Measurements from ENCODE around the gene COLQ. TPM values are rescaled to one million over a fixed set of nuclear protein-coding genes. Genes with fewer than 3 reads are reported as not detected.

COLQ gene
- total RNA-seq, 3 donors from 2014 or later, result 1.1 to 3.0 (median 1.5) TPM

DNA sequence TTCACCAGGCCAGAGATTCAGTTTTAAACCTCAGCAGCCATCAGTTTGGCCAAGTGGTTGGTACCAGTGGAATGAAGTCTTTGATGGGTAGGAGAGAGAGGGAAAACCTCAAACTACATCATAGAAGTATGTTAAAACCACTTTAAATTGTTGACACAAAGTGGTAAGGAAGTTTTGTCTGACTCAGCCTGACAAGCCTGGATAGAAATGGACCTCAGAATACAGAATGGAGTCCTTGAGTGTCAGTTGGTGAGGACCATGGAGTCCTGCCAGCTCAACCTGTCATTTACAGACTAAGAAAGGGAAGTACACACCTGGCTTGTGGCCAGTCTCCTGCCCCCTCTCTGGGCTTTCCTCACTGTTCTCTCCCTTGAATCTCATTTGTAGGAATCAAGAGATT is 82.0 kb downstream of the COLQ start:
- TF ChIP-seq, protein P1, sequence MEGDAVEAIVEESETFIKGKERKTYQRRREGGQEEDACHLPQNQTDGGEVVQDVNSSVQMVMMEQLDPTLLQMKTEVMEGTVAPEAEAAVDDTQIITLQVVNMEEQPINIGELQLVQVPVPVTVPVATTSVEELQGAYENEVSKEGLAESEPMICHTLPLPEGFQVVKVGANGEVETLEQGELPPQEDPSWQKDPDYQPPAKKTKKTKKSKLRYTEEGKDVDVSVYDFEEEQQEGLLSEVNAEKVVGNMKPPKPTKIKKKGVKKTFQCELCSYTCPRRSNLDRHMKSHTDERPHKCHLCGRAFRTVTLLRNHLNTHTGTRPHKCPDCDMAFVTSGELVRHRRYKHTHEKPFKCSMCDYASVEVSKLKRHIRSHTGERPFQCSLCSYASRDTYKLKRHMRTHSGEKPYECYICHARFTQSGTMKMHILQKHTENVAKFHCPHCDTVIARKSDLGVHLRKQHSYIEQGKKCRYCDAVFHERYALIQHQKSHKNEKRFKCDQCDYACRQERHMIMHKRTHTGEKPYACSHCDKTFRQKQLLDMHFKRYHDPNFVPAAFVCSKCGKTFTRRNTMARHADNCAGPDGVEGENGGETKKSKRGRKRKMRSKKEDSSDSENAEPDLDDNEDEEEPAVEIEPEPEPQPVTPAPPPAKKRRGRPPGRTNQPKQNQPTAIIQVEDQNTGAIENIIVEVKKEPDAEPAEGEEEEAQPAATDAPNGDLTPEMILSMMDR (IDR thresholded peaks at IDR 0.05), result no peak
- Histone ChIP-seq H3K4me1 (ENCODE audit: low read depth) (no peaks in the 10 kb centered on the region), H3K4me3 (no peak overlapping the region), H3K36me3 (ENCODE audit: low read depth) (peaks cover 3% of the 10 kb centered on the region), H3K9me3 (no peaks in the 10 kb centered on the region)
- intact Hi-C loops (cut with DNase I, micrococcal nuclease), result no loop called here
- DNase-seq (no peak), ATAC-seq (no peak)

DNA sequence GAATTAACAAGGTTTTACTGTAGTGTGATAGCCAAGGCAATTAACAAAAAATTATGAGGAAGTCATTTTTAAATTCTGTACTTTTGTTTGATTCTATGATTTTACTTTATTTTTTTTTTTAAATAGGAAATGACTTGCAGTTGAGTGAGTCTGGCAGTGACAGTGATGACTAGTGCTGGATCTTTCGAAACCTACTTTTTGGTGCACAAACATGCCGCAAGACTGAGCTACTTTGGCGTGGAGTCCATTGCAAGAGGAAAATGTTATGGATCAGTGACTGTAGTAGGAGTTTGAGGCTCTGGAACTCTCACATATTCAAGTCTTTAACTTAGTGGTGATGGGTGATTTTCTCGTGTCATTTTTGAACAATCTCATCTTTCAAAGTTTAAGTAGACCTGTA is 82.5 kb downstream of the COLQ start:
- TF ChIP-seq, protein P1 (IDR thresholded peaks at IDR 0.05), result no peak
- Histone ChIP-seq H3K9me3 (no peaks in the 10 kb centered on the region), H3K4me3 (no peak overlapping the region), H3K36me3 (ENCODE audit: low read depth) (peaks cover 3% of the 10 kb centered on the region), H3K4me1 (ENCODE audit: low read depth) (no peaks in the 10 kb centered on the region)
- ATAC-seq (no peak), DNase-seq (no peak)
- intact Hi-C loops (cut with DNase I, micrococcal nuclease), result no loop called here

DNA sequence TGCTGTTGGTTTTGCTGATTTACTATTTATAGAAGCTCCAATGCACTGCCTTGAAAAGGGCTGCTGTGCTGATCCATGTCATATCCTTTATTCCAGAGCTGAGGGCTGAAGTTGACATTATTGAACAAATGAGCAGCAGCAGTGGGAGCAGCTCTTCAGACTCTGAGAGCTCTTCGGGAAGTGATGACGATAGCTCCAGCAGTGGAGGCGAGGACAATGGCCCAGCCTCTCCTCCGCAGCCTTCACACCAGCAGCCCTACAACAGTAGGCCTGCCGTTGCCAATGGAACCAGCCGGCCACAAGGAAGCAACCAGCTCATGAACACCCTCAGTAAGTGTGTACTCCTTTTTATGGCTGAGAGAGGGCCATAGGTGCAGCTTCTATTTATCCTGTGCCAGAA is 85.3 kb downstream of the COLQ start:
- DNase-seq (no peak), ATAC-seq (no peak)
- TF ChIP-seq, protein P1 (IDR thresholded peaks at IDR 0.05), result no peak
- no peak overlapping the region for H3K4me3 ChIP-seq
- no peaks in the 10 kb centered on the region for H3K9me3 ChIP-seq
- H3K4me1 ChIP-seq (ENCODE audit: low read depth), result no peaks in the 10 kb centered on the region
- peaks cover 3% of the 10 kb centered on the region for H3K36me3 ChIP-seq (ENCODE audit: low read depth)
- intact Hi-C loops (cut with DNase I, micrococcal nuclease), result no loop called here

DNA sequence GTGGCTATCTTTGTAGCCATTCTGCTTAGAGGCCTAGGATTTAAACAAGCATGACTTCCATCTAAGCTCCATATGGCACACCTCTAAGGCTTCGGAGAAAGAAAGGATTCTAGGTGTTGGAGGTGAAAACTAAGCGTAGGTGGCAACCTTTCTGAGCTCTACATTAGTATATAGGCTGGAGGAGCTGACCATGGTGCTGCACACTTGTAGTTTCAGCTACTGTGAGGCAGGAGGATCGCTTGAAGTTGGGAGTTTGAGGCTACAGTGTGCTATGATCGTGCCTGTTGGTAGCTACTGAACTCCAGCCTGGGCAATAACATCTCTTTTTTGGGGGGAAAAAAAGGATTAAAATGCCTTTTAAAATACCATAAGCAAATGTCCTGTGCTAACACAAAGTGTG is 86.8 kb downstream of the COLQ start:
- Histone ChIP-seq H3K4me3 (no peak overlapping the region), H3K4me1 (ENCODE audit: low read depth) (peaks cover 3% of the 10 kb centered on the region), H3K9me3 (no peaks in the 10 kb centered on the region), H3K36me3 (ENCODE audit: low read depth) (peaks cover 3% of the 10 kb centered on the region)
- DNase-seq (no peak), ATAC-seq (no peak)
- TF ChIP-seq, protein P1 (IDR thresholded peaks at IDR 0.05), result no peak
- intact Hi-C loops (cut with DNase I, micrococcal nuclease), result no loop called here

DNA sequence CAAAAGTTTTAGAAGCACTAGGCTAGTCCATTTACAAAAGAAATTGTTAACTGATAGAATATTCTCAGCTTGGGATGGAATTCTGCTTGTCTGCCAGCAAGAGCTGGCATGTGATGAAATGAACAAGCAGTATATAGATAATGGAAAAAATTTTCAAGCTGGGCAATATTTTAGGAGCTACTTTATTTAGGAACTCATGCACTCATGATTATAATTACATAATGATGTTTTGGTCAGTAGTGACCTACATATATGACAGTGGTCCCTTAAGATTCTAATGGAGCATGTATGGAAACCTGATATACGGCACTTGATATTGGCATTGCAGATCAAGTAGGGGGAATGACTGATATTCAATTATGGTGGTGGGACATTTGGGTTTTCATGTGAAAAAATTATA is 88.0 kb downstream of the COLQ start:
- H3K36me3 ChIP-seq (ENCODE audit: low read depth), result peaks cover 3% of the 10 kb centered on the region
- H3K9me3 ChIP-seq, result no peaks in the 10 kb centered on the region
- TF ChIP-seq, protein P1 (IDR thresholded peaks at IDR 0.05), result no peak
- peaks cover 3% of the 10 kb centered on the region for H3K4me1 ChIP-seq (ENCODE audit: low read depth)
- intact Hi-C loops (cut with DNase I, micrococcal nuclease), result no loop called here
- no peak overlapping the region for H3K4me3 ChIP-seq
- ATAC-seq (no peak), DNase-seq (no peak)

DNA sequence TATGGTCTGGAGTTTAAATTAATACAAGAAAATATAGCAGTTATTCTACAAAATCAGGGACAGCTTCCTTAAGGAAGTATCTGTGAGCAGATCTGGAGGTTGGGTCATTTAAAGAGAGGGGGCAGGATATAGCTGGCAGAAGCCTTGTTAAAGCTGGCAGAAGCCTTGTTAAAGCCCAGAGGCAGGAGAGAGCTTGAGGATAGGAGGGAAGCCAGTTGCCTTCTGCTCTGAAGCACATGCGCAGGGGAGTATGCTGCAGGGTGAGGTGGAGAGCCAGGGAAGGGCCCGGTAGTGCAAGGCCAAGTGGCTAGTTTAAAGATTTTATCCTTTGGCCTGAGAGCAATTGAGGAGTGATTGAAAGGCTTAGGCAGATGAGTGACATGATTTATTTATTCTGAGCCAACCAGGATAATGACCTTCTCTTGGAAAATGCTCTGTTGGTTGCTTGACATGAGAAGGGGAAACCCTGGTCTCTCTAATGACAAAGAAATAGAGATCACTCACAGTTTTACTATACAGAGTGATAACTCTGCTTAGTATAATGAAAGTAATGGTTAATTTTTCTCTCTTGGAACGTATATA is 90.2 kb downstream of the COLQ start:
- Histone ChIP-seq H3K4me1 (ENCODE audit: low read depth) (peaks cover 8% of the 10 kb centered on the region), H3K36me3 (ENCODE audit: low read depth) (no peaks in the 10 kb centered on the region), H3K4me3 (no peak overlapping the region), H3K9me3 (no peaks in the 10 kb centered on the region)
- TF ChIP-seq, protein P1 (IDR thresholded peaks at IDR 0.05), result no peak
- no peak for DNase-seq
- intact Hi-C loops (cut with DNase I, micrococcal nuclease), result no loop called here
- ATAC-seq, result no peak

Measured in mucosa of descending colon (tissue), 3 donors.